Chondrocyte (in vitro differentiated cells): ENCODE data around the gene EPHA6. TPM values are rescaled to one million over a fixed set of nuclear protein-coding genes. Genes with fewer than 3 reads are reported as not detected.

Source experiments
- DNase-seq: peaks from one replicate; pipeline ENCODE4 v3.0.0; 2021; ENCODE audit warnings: mixed read lengths, low spot score
- H3K27ac Mint-ChIP-seq: one replicate; pipeline ENCODE4 v1.8.0; 2021; ENCODE audit warnings: mild to moderate bottlenecking, moderate library complexity, mixed read lengths; ENCODE audit not compliant: unreplicated experiment
- H3K27me3 Mint-ChIP-seq: 2 replicates; pipeline ENCODE4 v1.8.0; 2021; ENCODE audit warnings: low read depth, mixed read lengths
- H3K36me3 Mint-ChIP-seq: 2 replicates; pipeline ENCODE4 v1.8.0; 2021; ENCODE audit warnings: low read depth, mixed read lengths
- H3K4me1 Mint-ChIP-seq: 2 replicates; pipeline ENCODE4 v1.8.0; 2021; ENCODE audit warnings: low read depth, mild to moderate bottlenecking, mixed read lengths
- H3K4me3 Mint-ChIP-seq: one replicate; pipeline ENCODE4 v1.8.0; 2021; ENCODE audit warnings: mild to moderate bottlenecking, moderate library complexity, mixed read lengths; ENCODE audit not compliant: unreplicated experiment
- H3K9me3 Mint-ChIP-seq: 2 replicates; pipeline ENCODE4 v1.8.0; 2021; ENCODE audit warnings: low read depth, mixed read lengths
- total RNA-seq: library from RNA; stranded (reverse); gene quantifications from 3 replicates; pipeline ENCODE4 v1.2.1, GENCODE V29; 2021
- TF ChIP-seq, protein P1 (sequence below): fragments of 200-600 bp; sonication (generic); IDR thresholded peaks from 2 replicates; pipeline ENCODE4 v1.5.0; 2021; ENCODE audit warnings: antibody characterized with exemption, mild to moderate bottlenecking, moderate library complexity

The EPHA6 gene
- total RNA-seq, 1 donor from 2014 or later: 0.62 TPM

DNA sequence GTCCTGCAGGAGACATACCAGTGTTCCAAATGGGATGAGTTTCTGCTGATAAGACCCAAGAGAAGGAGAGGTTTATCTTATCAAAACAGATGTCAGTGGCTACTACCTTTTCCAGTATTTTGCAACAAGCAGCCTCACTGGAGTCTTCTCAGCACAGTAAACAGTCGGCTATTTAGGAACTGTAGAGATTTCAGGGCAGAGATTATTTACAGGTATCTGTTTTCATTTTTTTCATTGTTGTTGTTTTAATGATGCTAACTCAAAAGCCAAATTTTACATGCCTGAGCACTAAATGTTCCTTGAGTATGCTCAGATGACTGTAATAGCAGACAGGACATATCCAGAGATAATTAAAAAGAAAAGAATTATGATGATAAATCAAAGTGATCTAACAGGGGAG, 252.1 kb downstream of the EPHA6 start:
- H3K4me3 Mint-ChIP-seq: no peak overlapping the region
- no peak for DNase-seq
- H3K4me1 Mint-ChIP-seq: no peaks in the 10 kb centered on the region
- no peaks in the 10 kb centered on the region for H3K36me3 Mint-ChIP-seq
- TF ChIP-seq, protein P1, sequence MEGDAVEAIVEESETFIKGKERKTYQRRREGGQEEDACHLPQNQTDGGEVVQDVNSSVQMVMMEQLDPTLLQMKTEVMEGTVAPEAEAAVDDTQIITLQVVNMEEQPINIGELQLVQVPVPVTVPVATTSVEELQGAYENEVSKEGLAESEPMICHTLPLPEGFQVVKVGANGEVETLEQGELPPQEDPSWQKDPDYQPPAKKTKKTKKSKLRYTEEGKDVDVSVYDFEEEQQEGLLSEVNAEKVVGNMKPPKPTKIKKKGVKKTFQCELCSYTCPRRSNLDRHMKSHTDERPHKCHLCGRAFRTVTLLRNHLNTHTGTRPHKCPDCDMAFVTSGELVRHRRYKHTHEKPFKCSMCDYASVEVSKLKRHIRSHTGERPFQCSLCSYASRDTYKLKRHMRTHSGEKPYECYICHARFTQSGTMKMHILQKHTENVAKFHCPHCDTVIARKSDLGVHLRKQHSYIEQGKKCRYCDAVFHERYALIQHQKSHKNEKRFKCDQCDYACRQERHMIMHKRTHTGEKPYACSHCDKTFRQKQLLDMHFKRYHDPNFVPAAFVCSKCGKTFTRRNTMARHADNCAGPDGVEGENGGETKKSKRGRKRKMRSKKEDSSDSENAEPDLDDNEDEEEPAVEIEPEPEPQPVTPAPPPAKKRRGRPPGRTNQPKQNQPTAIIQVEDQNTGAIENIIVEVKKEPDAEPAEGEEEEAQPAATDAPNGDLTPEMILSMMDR: no peak
- H3K9me3 Mint-ChIP-seq: peaks cover 10% of the 10 kb centered on the region
- H3K27me3 Mint-ChIP-seq: peaks cover 2% of the 10 kb centered on the region
- H3K27ac Mint-ChIP-seq: no peak overlapping the region

DNA sequence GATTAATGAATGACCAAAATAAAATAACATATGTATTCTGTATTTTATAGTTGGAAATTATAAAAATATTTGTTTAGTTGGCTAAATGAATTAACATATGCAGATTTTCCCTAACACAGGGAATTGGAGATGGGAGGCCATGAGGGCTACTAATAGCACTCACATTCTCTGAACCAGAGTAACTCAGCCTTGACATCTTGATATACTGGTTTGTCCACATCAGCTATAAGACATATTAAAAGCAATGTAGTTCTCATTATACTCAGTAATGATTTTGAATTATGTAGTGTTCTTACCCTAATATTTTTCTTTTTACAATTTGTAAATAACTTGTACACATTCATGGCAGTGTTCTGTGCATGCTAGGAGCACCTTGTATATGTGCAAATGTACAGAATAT, 255.9 kb downstream of the EPHA6 start:
- H3K9me3 Mint-ChIP-seq: peaks cover 3% of the 10 kb centered on the region

DNA sequence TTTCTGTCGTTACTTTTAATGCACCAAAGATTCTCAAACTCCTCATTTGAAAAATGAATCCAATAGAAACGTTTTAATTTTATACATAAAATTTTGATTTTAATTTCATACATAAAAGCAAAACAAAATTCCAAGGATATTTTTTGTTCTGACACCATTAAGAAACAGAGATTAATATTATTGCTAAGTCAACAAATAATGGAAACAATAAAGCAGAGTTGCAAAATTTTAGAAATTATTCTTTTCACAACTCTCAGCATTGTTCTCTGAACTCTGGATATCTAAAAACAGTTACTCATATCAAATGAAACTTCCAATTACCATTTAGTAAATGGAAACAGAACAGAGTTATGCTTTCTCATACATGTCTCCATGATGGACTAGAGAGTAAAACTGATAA, 260.2 kb downstream of the EPHA6 start:
- H3K4me3 Mint-ChIP-seq: no peak overlapping the region

More for the DNA sequence above, 255.9 kb downstream of the EPHA6 start:
- no peaks in the 10 kb centered on the region for H3K4me1 Mint-ChIP-seq
- H3K36me3 Mint-ChIP-seq: no peaks in the 10 kb centered on the region
- H3K4me3 Mint-ChIP-seq: no peak overlapping the region
- no peak for DNase-seq
- H3K27me3 Mint-ChIP-seq: peaks cover 2% of the 10 kb centered on the region
- TF ChIP-seq, protein P1: no peak
- H3K27ac Mint-ChIP-seq: no peak overlapping the region

DNA sequence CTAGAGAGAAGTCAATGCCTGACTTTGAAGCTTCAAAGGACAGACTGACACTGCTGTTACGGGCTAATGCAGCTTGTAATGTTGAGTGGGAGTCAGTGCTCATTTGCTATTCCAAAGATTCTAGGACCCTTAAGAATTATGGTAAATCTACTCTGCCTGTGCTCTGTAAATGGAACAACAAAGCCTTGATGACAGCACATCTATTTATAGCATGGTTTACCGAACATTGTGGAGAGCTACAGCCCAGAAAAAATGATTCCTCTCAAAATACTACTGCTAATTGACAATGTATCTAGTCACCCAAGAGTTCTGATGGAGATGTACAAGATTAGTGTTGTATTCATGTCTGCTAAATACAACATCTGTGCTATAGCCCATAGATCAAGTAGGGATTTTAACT, 262.3 kb downstream of the EPHA6 start:
- Mint-ChIP-seq H3K36me3 (no peaks in the 10 kb centered on the region), H3K9me3 (peaks cover 9% of the 10 kb centered on the region), H3K4me1 (no peaks in the 10 kb centered on the region), H3K27me3 (no peaks in the 10 kb centered on the region), H3K27ac (no peak overlapping the region), H3K4me3 (no peak overlapping the region)
- TF ChIP-seq, protein P1: no peak
- DNase-seq: no peak

More for the DNA sequence above, 260.2 kb downstream of the EPHA6 start:
- Mint-ChIP-seq H3K9me3 (peaks cover 9% of the 10 kb centered on the region), H3K36me3 (no peaks in the 10 kb centered on the region), H3K27me3 (no peaks in the 10 kb centered on the region), H3K27ac (no peak overlapping the region), H3K4me1 (no peaks in the 10 kb centered on the region)
- no peak for DNase-seq
- TF ChIP-seq, protein P1: no peak

DNA sequence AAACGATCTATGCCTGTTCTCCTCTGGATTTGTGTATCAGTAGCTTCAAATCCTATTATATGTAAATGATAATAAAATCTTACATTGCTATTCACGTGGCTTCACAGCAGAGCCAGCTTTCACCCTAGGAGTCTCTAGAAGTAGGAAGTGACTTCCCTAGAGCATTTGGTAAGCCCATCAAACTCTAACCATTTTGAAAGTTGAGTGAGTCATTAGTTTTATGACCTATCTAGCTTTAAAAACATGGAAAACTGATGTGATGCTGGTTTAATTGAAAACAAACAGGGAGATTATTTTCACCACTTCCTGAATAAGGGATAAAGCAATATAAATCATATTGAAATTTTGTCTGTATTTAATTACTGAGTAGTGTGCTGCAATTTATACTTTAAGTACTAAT, 275.2 kb downstream of the EPHA6 start:
- TF ChIP-seq, protein P1: no peak
- Mint-ChIP-seq H3K27me3 (peaks cover 7% of the 10 kb centered on the region), H3K4me3 (no peak overlapping the region)

More for the DNA sequence above, 275.2 kb downstream of the EPHA6 start:
- Mint-ChIP-seq H3K9me3 (no peaks in the 10 kb centered on the region), H3K36me3 (no peaks in the 10 kb centered on the region), H3K4me1 (peaks cover 14% of the 10 kb centered on the region), H3K27ac (no peak overlapping the region)
- no peak for DNase-seq
